Ovary (tissue), 3 donors: ENCODE measurements around the gene SRRM3.

Source experiments
- CTCF ChIP-seq, 3 donors: fragments of 450-650 bp in 2 of 3; fragments of 200-600 bp in 1 of 3; IDR thresholded peaks; one replicate each; pipeline versions ENCODE4 v1.5.1 to v1.8.0; 2016 to 2022; ENCODE audit warnings: antibody characterized with exemption in 3 of 3, mild to moderate bottlenecking in 1 of 3
- EP300 ChIP-seq: sonication (generic); formaldehyde crosslinking; IDR thresholded peaks from one replicate; pipeline ENCODE4 v1.6.1; 2017; ENCODE audit warnings: antibody characterized with exemption
- POLR2A ChIP-seq: fragments of 450-650 bp; IDR thresholded peaks from one replicate; pipeline ENCODE4 v1.6.1; 2017; ENCODE audit warnings: antibody characterized with exemption, mild to moderate bottlenecking, moderate library complexity
- donor health status: DM: no; HTN: no; CAD: no.

GRCh38 chr7:76222839-76223238, 21.1 kb downstream of the SRRM3 start:
- TF ChIP-seq POLR2A (no peak), EP300 (no peak), CTCF (IDR thresholded peaks at IDR 0.05) (no peak)
